ENCODE data around the gene NAPSA.
"Not testable (repeated sequence)": the region's sequence is repeated elsewhere in the genome, so short reads cannot be mapped to it uniquely, and the experiment has no call there.

Gene NAPSA

DNA sequence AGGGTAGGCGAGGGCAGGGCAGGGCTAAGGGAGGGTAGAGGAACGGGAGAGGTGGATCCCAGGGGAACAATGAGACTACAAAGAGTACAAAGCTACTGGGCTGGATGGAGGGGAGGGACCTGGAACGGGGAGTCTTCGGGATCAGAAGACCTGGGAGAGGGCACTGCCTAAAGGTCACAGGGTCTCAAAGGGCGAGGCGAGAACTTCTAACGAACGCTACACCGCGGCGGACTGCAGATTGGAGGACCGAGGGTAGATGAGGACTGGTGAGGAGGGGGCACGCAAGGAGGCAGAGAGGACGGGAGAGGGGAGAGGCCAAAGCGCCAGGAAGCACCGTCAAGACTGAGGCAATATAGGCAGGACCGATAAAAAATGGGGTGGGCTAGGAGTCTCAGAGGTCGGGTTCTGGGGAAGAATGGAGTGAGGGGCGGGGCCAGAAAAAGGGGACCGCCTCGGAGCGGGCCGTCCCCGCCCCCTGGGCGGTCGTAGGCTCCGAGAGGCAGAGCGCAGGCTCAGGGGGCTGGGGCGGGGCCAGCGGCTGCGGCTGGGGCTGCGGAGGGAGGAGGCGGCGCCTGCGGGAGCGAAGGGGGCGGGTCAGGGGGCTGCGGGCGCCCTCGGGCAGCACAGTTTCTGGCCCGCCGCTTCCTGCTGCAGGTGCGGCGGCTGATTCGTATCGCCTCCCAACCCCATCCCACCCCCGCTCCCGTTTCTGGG lies 34.9 kb downstream of the NAPSA start:
- Histone ChIP-seq H4K20me1 (ENCODE audit: insufficient read depth, low read length) (no peaks in the 10 kb centered on the region), H3K27me3 (replicated peaks; ENCODE audit: insufficient read depth, low read length) (peaks cover 58% of the 10 kb centered on the region), H3K4me2 (ENCODE audit: low read depth, low read length) (peak overlapping the region; percentile 29; the same call in 1 of the 2 replicates), H2AFZ (ENCODE audit: low read length) (no peak overlapping the region), H3K9me3 (replicated peaks; ENCODE audit: insufficient read depth, low read length) (no peaks in the 10 kb centered on the region), H3K36me3 (replicated peaks; ENCODE audit: insufficient read depth, low read length) (no peaks in the 10 kb centered on the region), H3K4me3 (ENCODE audit: low read length) (no peak overlapping the region; the same call in 1 of the 2 replicates), H3K27ac (ENCODE audit: low read length) (no peak overlapping the region), H3K79me2 (ENCODE audit: low read length) (no peaks in the 10 kb centered on the region), H3F3A (ENCODE audit: insufficient read depth, low read length) (no peaks in the 10 kb centered on the region), H3K9me2 (replicated peaks; ENCODE audit: insufficient read depth, low read length) (no peaks in the 10 kb centered on the region), H3K9ac (ENCODE audit: low read length) (no peak overlapping the region), H3K4me1 (ENCODE audit: low read length) (peaks cover 5% of the 10 kb centered on the region; the same call in 1 of the 2 replicates)
- TF ChIP-seq EZH2 (optimal IDR thresholded peaks at IDR 0.05; ENCODE audit: low read depth, low read length) (no peak), EZH2phosphoT487 (IDR thresholded peaks at IDR 0.05; ENCODE audit: low read length) (no peak)
- TF ChIP-seq, protein P1, sequence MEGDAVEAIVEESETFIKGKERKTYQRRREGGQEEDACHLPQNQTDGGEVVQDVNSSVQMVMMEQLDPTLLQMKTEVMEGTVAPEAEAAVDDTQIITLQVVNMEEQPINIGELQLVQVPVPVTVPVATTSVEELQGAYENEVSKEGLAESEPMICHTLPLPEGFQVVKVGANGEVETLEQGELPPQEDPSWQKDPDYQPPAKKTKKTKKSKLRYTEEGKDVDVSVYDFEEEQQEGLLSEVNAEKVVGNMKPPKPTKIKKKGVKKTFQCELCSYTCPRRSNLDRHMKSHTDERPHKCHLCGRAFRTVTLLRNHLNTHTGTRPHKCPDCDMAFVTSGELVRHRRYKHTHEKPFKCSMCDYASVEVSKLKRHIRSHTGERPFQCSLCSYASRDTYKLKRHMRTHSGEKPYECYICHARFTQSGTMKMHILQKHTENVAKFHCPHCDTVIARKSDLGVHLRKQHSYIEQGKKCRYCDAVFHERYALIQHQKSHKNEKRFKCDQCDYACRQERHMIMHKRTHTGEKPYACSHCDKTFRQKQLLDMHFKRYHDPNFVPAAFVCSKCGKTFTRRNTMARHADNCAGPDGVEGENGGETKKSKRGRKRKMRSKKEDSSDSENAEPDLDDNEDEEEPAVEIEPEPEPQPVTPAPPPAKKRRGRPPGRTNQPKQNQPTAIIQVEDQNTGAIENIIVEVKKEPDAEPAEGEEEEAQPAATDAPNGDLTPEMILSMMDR (IDR thresholded peaks at IDR 0.05; ENCODE audit: low read length) = no peak
- peak; percentile 46 for DNase-seq

DNA sequence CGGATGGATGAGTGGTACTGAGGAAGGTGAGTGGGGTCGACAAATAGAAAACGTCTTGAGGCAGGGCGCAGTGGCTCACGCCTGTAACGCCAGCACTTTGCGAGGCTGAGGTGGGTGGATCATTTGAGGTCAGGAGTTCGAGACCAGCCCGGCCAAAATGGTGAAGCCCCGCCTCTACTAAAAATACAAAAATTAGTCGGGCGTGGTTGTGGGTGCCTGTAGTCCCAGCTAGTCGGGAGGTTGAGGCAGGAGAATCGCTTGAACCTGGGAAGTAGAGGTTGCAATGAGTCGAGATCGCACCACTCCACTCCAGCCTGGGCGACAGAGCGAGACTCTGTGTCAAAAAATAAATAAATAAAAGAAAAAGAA lies 35.5 kb downstream of the NAPSA start:
- not testable (repeated sequence) for H3K9me2 ChIP-seq (replicated peaks; ENCODE audit: insufficient read depth, low read length); H4K20me1 ChIP-seq (ENCODE audit: insufficient read depth, low read length); H3K9me3 ChIP-seq (replicated peaks; ENCODE audit: insufficient read depth, low read length); H3K4me1 ChIP-seq (ENCODE audit: low read length); H3K9ac ChIP-seq (ENCODE audit: low read length); DNase-seq; H3K4me2 ChIP-seq (ENCODE audit: low read depth, low read length); H2AFZ ChIP-seq (ENCODE audit: low read length); H3K79me2 ChIP-seq (ENCODE audit: low read length); H3K4me3 ChIP-seq (ENCODE audit: low read length); H3K36me3 ChIP-seq (replicated peaks; ENCODE audit: insufficient read depth, low read length); H3K27ac ChIP-seq (ENCODE audit: low read length); H3F3A ChIP-seq (ENCODE audit: insufficient read depth, low read length)
- H3K27me3 ChIP-seq (replicated peaks; ENCODE audit: insufficient read depth, low read length) = peaks cover 53% of the 10 kb centered on the region

DNA sequence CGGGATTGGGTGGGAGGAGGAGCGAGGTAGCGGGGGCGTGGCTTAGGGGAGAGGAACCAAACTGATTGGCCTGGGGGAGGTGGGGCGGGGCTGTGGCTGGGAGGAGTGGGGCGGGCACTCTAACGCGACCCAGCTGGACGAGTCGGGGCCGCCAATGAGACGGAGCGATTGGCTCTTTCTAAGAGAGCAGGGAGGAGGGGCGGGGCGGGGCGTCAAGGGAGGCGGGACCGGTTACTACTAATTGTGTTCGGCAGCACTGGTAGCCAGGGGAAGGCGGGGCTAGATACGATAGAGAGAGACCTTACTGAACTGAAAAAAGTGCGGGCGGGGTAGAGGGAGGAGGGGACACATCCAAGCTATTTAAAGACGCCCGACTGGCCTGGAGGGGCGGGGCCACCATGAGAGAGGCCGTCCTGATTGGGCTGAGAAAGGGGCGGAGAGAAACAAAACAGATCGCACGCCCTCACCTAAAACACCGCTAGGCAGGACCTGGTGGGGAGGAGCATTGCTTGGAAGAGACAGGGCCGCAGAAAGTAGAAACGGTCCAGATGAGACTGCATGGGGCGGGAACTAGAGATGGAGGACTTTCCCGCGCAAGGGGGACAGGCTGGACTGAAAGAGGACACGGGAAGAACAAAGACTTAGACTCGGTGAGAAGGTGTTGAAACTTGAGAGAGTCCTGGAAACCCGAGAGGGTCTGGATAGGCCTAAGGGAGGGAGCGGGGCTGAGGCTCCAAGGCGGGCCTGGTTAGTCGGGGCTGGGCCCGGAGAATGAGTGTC lies 36.1 kb downstream of the NAPSA start, which contains the start of gene KCNC3:
Gene KCNC3, minus strand, starts transcription at position 232 of the 780 bp plus-strand sequence. CDS start 295 bp downstream, outside the sequence.
- Histone ChIP-seq H3K4me2 (ENCODE audit: low read depth, low read length) (no peak within 1 kb of the TSS), H3K9me3 (replicated peaks; ENCODE audit: insufficient read depth, low read length) (no peaks in the 10 kb centered on the region), H3K4me1 (ENCODE audit: low read length) (peaks cover 5% of the 10 kb centered on the region; the same call in 1 of the 2 replicates), H4K20me1 (ENCODE audit: insufficient read depth, low read length) (no peaks in the 10 kb centered on the region), H3K9me2 (replicated peaks; ENCODE audit: insufficient read depth, low read length) (no peaks in the 10 kb centered on the region), H3F3A (ENCODE audit: insufficient read depth, low read length) (no peaks in the 10 kb centered on the region), H3K27ac (ENCODE audit: low read length) (no peak within 1 kb of the TSS), H2AFZ (ENCODE audit: low read length) (no peak within 1 kb of the TSS), H3K36me3 (replicated peaks; ENCODE audit: insufficient read depth, low read length) (no peaks in the 10 kb centered on the region), H3K27me3 (replicated peaks; ENCODE audit: insufficient read depth, low read length) (peaks cover 55% of the 10 kb centered on the region), H3K9ac (ENCODE audit: low read length) (no peak within 1 kb of the TSS), H3K79me2 (ENCODE audit: low read length) (no peaks in the 10 kb centered on the region), H3K4me3 (ENCODE audit: low read length) (no peak within 1 kb of the TSS)
- TF ChIP-seq EZH2phosphoT487 (IDR thresholded peaks at IDR 0.05; ENCODE audit: low read length) (no peak), EZH2 (optimal IDR thresholded peaks at IDR 0.05; ENCODE audit: low read depth, low read length) (no peak)
- TF ChIP-seq, protein P1 (IDR thresholded peaks at IDR 0.05; ENCODE audit: low read length) = no peak
- no peak for DNase-seq

DNA sequence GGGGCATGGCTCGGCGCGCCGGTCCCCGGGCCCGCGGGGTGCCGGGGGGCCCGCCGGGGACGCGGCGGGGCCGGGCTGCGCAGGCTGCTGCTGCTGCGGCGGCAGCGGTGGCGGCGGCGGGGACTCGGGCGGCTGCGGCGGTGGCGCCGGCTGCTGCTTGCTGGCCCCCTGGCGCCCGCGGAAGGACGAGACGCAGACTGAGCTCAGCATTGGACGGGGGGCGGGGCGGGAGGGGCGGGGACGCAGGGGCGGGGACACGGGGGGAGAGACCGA lies 36.6 kb downstream of the NAPSA start:
- no peaks in the 10 kb centered on the region for H3K9me3 ChIP-seq (replicated peaks; ENCODE audit: insufficient read depth, low read length)
- no peak overlapping the region for H3K4me2 ChIP-seq (ENCODE audit: low read depth, low read length)
- H3K4me3 ChIP-seq (ENCODE audit: low read length) = no peak overlapping the region
- no peaks in the 10 kb centered on the region for H3K79me2 ChIP-seq (ENCODE audit: low read length)
- no peaks in the 10 kb centered on the region for H3K9me2 ChIP-seq (replicated peaks; ENCODE audit: insufficient read depth, low read length)
- no peaks in the 10 kb centered on the region for H4K20me1 ChIP-seq (ENCODE audit: insufficient read depth, low read length)
- no peak overlapping the region for H2AFZ ChIP-seq (ENCODE audit: low read length)
- TF ChIP-seq, protein P1 (IDR thresholded peaks at IDR 0.05; ENCODE audit: low read length) = no peak
- TF ChIP-seq EZH2phosphoT487 (IDR thresholded peaks at IDR 0.05; ENCODE audit: low read length) (no peak), EZH2 (optimal IDR thresholded peaks at IDR 0.05; ENCODE audit: low read depth, low read length) (no peak)
- H3K27ac ChIP-seq (ENCODE audit: low read length) = no peak overlapping the region
- H3K27me3 ChIP-seq (replicated peaks; ENCODE audit: insufficient read depth, low read length) = peaks cover 57% of the 10 kb centered on the region
- H3K4me1 ChIP-seq (ENCODE audit: low read length) = peaks cover under 1% of the 10 kb centered on the region; the same call in 1 of the 2 replicates
- H3K36me3 ChIP-seq (replicated peaks; ENCODE audit: insufficient read depth, low read length) = no peaks in the 10 kb centered on the region
- no peak overlapping the region for H3K9ac ChIP-seq (ENCODE audit: low read length)
- H3F3A ChIP-seq (ENCODE audit: insufficient read depth, low read length) = no peaks in the 10 kb centered on the region
- no peak for DNase-seq

All from MM.1S (cell line).